ENCODE results near the gene GNG7. TPM values are rescaled to one million over a fixed set of nuclear protein-coding genes. Genes with fewer than 3 reads are reported as not detected.
"Not testable (repeated sequence)": the region's sequence is repeated elsewhere in the genome, so short reads cannot be mapped to it uniquely, and the experiment has no call there.

GNG7 gene
- total RNA-seq, 1 experiment from 2014 or later = 1.1 TPM

- Histone ChIP-seq H3F3A (ENCODE audit: low read length, unreplicated experiment) (no peaks in the 10 kb centered on the region), H3K79me2 (ENCODE audit: low read length) (peaks cover 22% of the 10 kb centered on the region), H3K4me3 (ENCODE audit: low read length) (peak overlapping the region; percentile 98), H3K4me1 (ENCODE audit: insufficient read depth, low read length) (peaks cover 46% of the 10 kb centered on the region), H3K27me3 (ENCODE audit: low read length) (no peaks in the 10 kb centered on the region), H3K9me3 (ENCODE audit: low read length) (no peaks in the 10 kb centered on the region), H3K9me2 (replicated peaks; ENCODE audit: low read length) (no peaks in the 10 kb centered on the region), H3K4me2 (ENCODE audit: low read length) (peak overlapping the region; percentile 98), H3K27ac (ENCODE audit: low read length) (peak overlapping the region; percentile 92), H2AFZ (ENCODE audit: low read length) (peak overlapping the region; percentile 67), H4K20me1 (ENCODE audit: low read length) (no peaks in the 10 kb centered on the region), H3K36me3 (ENCODE audit: low read depth, low read length) (no peaks in the 10 kb centered on the region), H3K9ac (ENCODE audit: low read length) (peak overlapping the region; percentile 89)
- no TSS peak for BruUV-seq (replicated peaks)
- CTCF ChIA-PET = interaction anchor here (0.6 kb wide), 1 partner anchor 15 kb away, joined by 3 read pairs; no protein-coding TSS in a partner anchor
- intact Hi-C loops (cut with micrococcal nuclease) = loop anchor here (2.0 kb wide), 1 partner anchor 46 kb away; no protein-coding TSS in a partner anchor
- DNase-seq (peak; percentile 61), ATAC-seq (peak; percentile 45)
- TF ChIP-seq EZH2phosphoT487 (IDR thresholded peaks at IDR 0.05; ENCODE audit: borderline replicate concordance, low read length) (no peak), EZH2 (IDR thresholded peaks at IDR 0.05; ENCODE audit: low read length, unreplicated experiment) (no peak)
- TF ChIP-seq, protein P1, sequence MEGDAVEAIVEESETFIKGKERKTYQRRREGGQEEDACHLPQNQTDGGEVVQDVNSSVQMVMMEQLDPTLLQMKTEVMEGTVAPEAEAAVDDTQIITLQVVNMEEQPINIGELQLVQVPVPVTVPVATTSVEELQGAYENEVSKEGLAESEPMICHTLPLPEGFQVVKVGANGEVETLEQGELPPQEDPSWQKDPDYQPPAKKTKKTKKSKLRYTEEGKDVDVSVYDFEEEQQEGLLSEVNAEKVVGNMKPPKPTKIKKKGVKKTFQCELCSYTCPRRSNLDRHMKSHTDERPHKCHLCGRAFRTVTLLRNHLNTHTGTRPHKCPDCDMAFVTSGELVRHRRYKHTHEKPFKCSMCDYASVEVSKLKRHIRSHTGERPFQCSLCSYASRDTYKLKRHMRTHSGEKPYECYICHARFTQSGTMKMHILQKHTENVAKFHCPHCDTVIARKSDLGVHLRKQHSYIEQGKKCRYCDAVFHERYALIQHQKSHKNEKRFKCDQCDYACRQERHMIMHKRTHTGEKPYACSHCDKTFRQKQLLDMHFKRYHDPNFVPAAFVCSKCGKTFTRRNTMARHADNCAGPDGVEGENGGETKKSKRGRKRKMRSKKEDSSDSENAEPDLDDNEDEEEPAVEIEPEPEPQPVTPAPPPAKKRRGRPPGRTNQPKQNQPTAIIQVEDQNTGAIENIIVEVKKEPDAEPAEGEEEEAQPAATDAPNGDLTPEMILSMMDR (conservative IDR thresholded peaks at IDR 0.05; ENCODE audit: low read depth, low read length) = no peak
- POLR2A ChIA-PET (ENCODE audit: unreplicated experiment) = interaction anchor here (0.8 to 1.4 kb wide), 3 partner anchors 19 to 47 kb away, joined by 3 to 6 read pairs (median 4); partner anchors contain the start of gene GADD45B
These were observed 207.9 kb downstream of the GNG7 start for GRCh38 chr19:2494447-2495129.

- H3K79me2 ChIP-seq (ENCODE audit: low read length) = peaks cover 22% of the 10 kb centered on the region
- H3K4me2 ChIP-seq (ENCODE audit: low read length) = peak overlapping the region; percentile 98
- H4K20me1 ChIP-seq (ENCODE audit: low read length) = no peaks in the 10 kb centered on the region
- CTCF ChIA-PET = interaction anchor here (0.6 kb wide), 1 partner anchor 14 kb away, joined by 3 read pairs; no protein-coding TSS in a partner anchor
- H3K27ac ChIP-seq (ENCODE audit: low read length) = peak overlapping the region; percentile 92
- TF ChIP-seq, protein P1 (conservative IDR thresholded peaks at IDR 0.05; ENCODE audit: low read depth, low read length) = no peak
- TF ChIP-seq EZH2 (IDR thresholded peaks at IDR 0.05; ENCODE audit: low read length, unreplicated experiment) = no peak
- TF ChIP-seq EZH2phosphoT487 (IDR thresholded peaks at IDR 0.05; ENCODE audit: borderline replicate concordance, low read length) = no peak
- H3F3A ChIP-seq (ENCODE audit: low read length, unreplicated experiment) = no peaks in the 10 kb centered on the region
- DNase-seq = peak; percentile 38
- H3K9me2 ChIP-seq (replicated peaks; ENCODE audit: low read length) = no peaks in the 10 kb centered on the region
- no peaks in the 10 kb centered on the region for H3K27me3 ChIP-seq (ENCODE audit: low read length)
- intact Hi-C loops (cut with micrococcal nuclease) = loop anchor here (2.0 kb wide), 1 partner anchor 47 kb away; no protein-coding TSS in a partner anchor
- peak; percentile 4 for ATAC-seq
- H3K9me3 ChIP-seq (ENCODE audit: low read length) = no peaks in the 10 kb centered on the region
- peak overlapping the region; percentile 89 for H3K9ac ChIP-seq (ENCODE audit: low read length)
- H3K4me1 ChIP-seq (ENCODE audit: insufficient read depth, low read length) = peaks cover 44% of the 10 kb centered on the region
- POLR2A ChIA-PET (ENCODE audit: unreplicated experiment) = interaction anchor here (0.7 to 1.4 kb wide), 2 partner anchors 9 to 47 kb away, joined by 4 to 6 read pairs; no protein-coding TSS in a partner anchor
- peak overlapping the region; percentile 98 for H3K4me3 ChIP-seq (ENCODE audit: low read length)
- BruUV-seq (replicated peaks) = TSS peak; percentile 55
- peak overlapping the region; percentile 67; the same call in 1 of the 2 replicates for H2AFZ ChIP-seq (ENCODE audit: low read length)
- no peaks in the 10 kb centered on the region for H3K36me3 ChIP-seq (ENCODE audit: low read depth, low read length)
These were observed 208.4 kb downstream of the GNG7 start for GRCh38 chr19:2494084-2494446.

- Histone ChIP-seq H3K9ac (ENCODE audit: low read length) (peak overlapping the region; percentile 89), H3K4me3 (ENCODE audit: low read length) (peak overlapping the region; percentile 98), H3K4me1 (ENCODE audit: insufficient read depth, low read length) (peaks cover 40% of the 10 kb centered on the region), H2AFZ (ENCODE audit: low read length) (0 out of 2 replicates have a peak overlapping the region, but pooled peaks have one; percentile 67), H3K27ac (ENCODE audit: low read length) (peak overlapping the region; percentile 92), H3K4me2 (ENCODE audit: low read length) (peak overlapping the region; percentile 98), H3K79me2 (ENCODE audit: low read length) (peaks cover 22% of the 10 kb centered on the region)
- H3K36me3 ChIP-seq (ENCODE audit: low read depth, low read length); H3F3A ChIP-seq (ENCODE audit: low read length, unreplicated experiment); H3K9me2 ChIP-seq (replicated peaks; ENCODE audit: low read length); BruUV-seq (replicated peaks); H3K9me3 ChIP-seq (ENCODE audit: low read length); H4K20me1 ChIP-seq (ENCODE audit: low read length); H3K27me3 ChIP-seq (ENCODE audit: low read length); intact Hi-C loops (cut with micrococcal nuclease); ATAC-seq; DNase-seq; CTCF ChIA-PET: not testable (repeated sequence)
- POLR2A ChIA-PET (ENCODE audit: unreplicated experiment) = interaction anchor here (0.6 to 1.4 kb wide), 3 partner anchors 10 to 782 kb away, joined by 4 to 12 read pairs (median 6); no protein-coding TSS in a partner anchor
These were observed 209.0 kb downstream of the GNG7 start for GRCh38 chr19:2493448-2493847.
